GM12878 (cell line): Measurements from ENCODE around the gene MKNK1.

Source experiments
- MAX ChIP-seq: IDR thresholded peaks from 2 replicates; pipeline ENCODE4 v1.6.1; 2012; ENCODE audit warnings: low read depth, low read length, improper control_type of control experiment
- ZNF217 ChIP-seq: fragments of 450-650 bp; IDR thresholded peaks from 2 replicates; pipeline ENCODE4 v1.6.1; 2017; ENCODE audit warnings: antibody characterized with exemption, mild to moderate bottlenecking

GRCh38 chr1:46607345-46608130 is 3.5 kb upstream of the MKNK1 start:
- no peak for TF ChIP-seq MAX
- no peak for TF ChIP-seq ZNF217
